ENCODE results near the gene LRRC7.
"Not testable (repeated sequence)": the region's sequence is repeated elsewhere in the genome, so short reads cannot be mapped to it uniquely, and the experiment has no call there.

Gene LRRC7

GRCh38 chr1:69946935-69947334 is 379.2 kb downstream of the LRRC7 start:
- DNase-seq (ENCODE audit: low read depth in 3 of 3, low spot score in 1 of 3), result no peak

- no peak for DNase-seq (ENCODE audit: low read depth in 3 of 3, low spot score in 1 of 3)
Observed at GRCh38 chr1:69947837-69948236, 380.1 kb downstream of the LRRC7 start.

GRCh38 chr1:69952676-69953075 is 385.0 kb downstream of the LRRC7 start:
- DNase-seq (ENCODE audit: low read depth in 3 of 3, low spot score in 1 of 3), result no peak

- DNase-seq (ENCODE audit: low read depth in 3 of 3, low spot score in 1 of 3), result not testable (repeated sequence)
Observed at GRCh38 chr1:69962452-69962851, 394.7 kb downstream of the LRRC7 start.

GRCh38 chr1:69967245-69967766 is 399.6 kb downstream of the LRRC7 start:
- no peak for DNase-seq (ENCODE audit: low read depth in 3 of 3, low spot score in 1 of 3)

GRCh38 chr1:69976896-69977295 is 409.2 kb downstream of the LRRC7 start:
- DNase-seq (ENCODE audit: low read depth in 3 of 3, low spot score in 1 of 3), result no peak

GRCh38 chr1:69982992-69983391 is 415.3 kb downstream of the LRRC7 start:
- DNase-seq (ENCODE audit: low read depth in 3 of 3, low spot score in 1 of 3), result no peak

- no peak for DNase-seq (ENCODE audit: low read depth in 3 of 3, low spot score in 1 of 3)
Observed at GRCh38 chr1:69985376-69985775, 417.7 kb downstream of the LRRC7 start.

- no peak for DNase-seq (ENCODE audit: low read depth in 3 of 3, low spot score in 1 of 3)
Observed at GRCh38 chr1:69985901-69986439, 418.2 kb downstream of the LRRC7 start.

- DNase-seq (ENCODE audit: low read depth in 3 of 3, low spot score in 1 of 3), result no peak
Observed at GRCh38 chr1:69987881-69988280, 420.2 kb downstream of the LRRC7 start.

- no peak for DNase-seq (ENCODE audit: low read depth in 3 of 3, low spot score in 1 of 3)
Observed at GRCh38 chr1:69991644-69992043, 423.9 kb downstream of the LRRC7 start.

- DNase-seq (ENCODE audit: low read depth in 3 of 3, low spot score in 1 of 3), result no peak
Observed at GRCh38 chr1:69992594-69992993, 424.9 kb downstream of the LRRC7 start.

- DNase-seq (ENCODE audit: low read depth in 3 of 3, low spot score in 1 of 3), result no peak
Observed at GRCh38 chr1:69993810-69994209, 426.1 kb downstream of the LRRC7 start.

- no peak for DNase-seq (ENCODE audit: low read depth in 3 of 3, low spot score in 1 of 3)
Observed at GRCh38 chr1:69994241-69994640, 426.5 kb downstream of the LRRC7 start.

- DNase-seq (ENCODE audit: low read depth in 3 of 3, low spot score in 1 of 3), result no peak
Observed at GRCh38 chr1:69998847-69999246, 431.1 kb downstream of the LRRC7 start.

GRCh38 chr1:70003211-70003908 is 435.6 kb downstream of the LRRC7 start:
- no peak for DNase-seq (ENCODE audit: low read depth in 3 of 3, low spot score in 1 of 3)

- DNase-seq (ENCODE audit: low read depth in 3 of 3, low spot score in 1 of 3), result no peak
Observed at GRCh38 chr1:70005386-70006034, 437.8 kb downstream of the LRRC7 start.

GRCh38 chr1:70008660-70009059 is 440.9 kb downstream of the LRRC7 start:
- no peak for DNase-seq (ENCODE audit: low read depth in 3 of 3, low spot score in 1 of 3)

GRCh38 chr1:70017770-70018169 is 450.0 kb downstream of the LRRC7 start:
- DNase-seq (ENCODE audit: low read depth in 3 of 3, low spot score in 1 of 3), result no peak

GRCh38 chr1:70024272-70024671 is 456.6 kb downstream of the LRRC7 start:
- DNase-seq (ENCODE audit: low read depth in 3 of 3, low spot score in 1 of 3), result no peak

- DNase-seq (ENCODE audit: low read depth in 3 of 3, low spot score in 1 of 3), result no peak
Observed at GRCh38 chr1:70025052-70025451, 457.3 kb downstream of the LRRC7 start.

- DNase-seq (ENCODE audit: low read depth in 3 of 3, low spot score in 1 of 3), result no peak
Observed at GRCh38 chr1:70025846-70026245, 458.1 kb downstream of the LRRC7 start.
